Stimulated activated CD8-positive, alpha-beta memory T cell treated with anti-CD3 and anti-CD28 coated beads, Interleukin-4, amount 100 ng/mL, for 4 hours (primary cell): Measurements from ENCODE around the gene TTLL5.

ENCODE experiments used
- DNase-seq, 2 donors: peaks; one replicate each; pipeline ENCODE4 v3.0.0-alpha.2; 2020; ENCODE audit warnings: low read depth in 2 of 2, low spot score in 1 of 2

Gene TTLL5

GRCh38 chr14:75952489-75952888, 291.4 kb downstream of the TTLL5 start:
- no peak for DNase-seq

DNA sequence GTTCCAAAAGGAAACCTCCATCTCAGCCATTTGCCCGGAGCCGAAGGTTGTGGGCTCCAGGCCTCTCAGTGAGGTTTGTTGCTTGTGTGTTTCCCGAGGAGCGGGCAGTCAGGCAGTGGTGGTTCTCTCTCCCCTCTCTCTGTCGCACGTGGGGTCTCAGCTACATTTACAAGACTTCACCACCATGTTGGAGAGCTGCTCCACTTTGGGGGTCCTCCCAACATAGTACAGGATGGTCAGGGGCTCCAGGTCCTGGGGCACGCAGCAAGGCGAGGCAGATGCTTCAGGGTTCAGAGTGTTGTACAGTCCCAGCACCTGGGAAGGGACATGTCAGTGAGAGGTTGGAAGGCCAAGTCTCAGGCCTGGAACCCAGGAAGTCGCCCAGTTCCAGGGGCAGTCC, 298.0 kb downstream of the TTLL5 start:
- no peak for DNase-seq

GRCh38 chr14:75960231-75960630, 299.2 kb downstream of the TTLL5 start:
- no peak for DNase-seq

DNA sequence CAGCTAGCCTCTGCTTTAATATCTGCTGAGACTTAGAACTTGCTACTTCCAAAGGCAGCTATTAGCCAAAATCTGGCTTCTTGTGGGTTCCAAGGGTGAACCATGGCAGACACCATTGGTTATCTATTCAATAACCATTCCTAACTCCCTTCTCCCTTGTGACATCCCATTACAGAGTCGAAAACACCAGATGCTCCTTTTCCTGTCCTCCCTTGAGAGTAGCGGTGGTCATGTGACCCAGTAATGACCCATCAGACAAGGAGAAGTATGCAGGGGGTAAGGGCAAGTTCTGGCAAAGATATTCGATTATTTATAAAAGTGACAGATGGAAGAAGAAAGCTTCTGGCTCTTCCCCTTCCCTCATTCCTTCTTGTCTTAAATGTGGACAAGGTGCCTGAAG, 300.6 kb downstream of the TTLL5 start:
- DNase-seq, result no peak

DNA sequence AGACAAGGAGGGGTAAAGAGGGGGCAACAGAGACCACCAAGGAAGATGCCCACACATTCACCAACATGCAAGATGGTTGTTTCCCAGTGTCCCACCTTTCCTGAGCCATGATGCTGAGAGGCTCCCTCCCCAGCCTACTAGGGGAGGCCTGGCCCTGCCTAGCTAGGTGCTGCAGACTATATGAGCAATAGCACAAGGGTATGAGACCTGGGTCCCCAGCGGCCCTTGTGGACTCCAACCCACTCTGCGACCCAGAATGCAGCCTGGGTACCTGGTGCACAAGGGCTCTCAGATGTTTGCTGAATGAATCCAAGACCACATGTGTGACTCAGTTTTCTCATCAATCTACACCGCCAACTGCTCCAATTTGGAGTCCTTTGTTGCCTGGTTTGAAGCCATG, 306.8 kb downstream of the TTLL5 start:
- no peak for DNase-seq

DNA sequence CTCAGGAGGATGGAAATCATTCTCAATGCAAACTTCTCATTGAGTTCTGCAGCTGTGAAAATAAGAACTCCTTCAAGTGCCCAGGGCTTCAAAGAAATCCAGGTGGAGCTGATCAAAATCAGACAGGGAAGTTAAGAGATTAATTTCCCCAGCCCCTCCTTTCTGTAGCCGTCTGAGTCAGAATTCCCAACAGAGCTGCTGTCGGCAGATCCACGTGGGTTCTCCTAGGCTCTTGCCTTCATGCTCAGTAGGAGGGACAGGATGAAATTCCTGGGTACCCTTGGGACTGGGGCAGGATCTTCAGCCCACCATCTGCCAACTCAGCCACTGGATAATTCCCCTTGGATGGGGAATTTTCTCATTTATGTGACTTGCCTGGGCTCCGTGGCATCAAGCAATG, 307.4 kb downstream of the TTLL5 start:
- no peak for DNase-seq

DNA sequence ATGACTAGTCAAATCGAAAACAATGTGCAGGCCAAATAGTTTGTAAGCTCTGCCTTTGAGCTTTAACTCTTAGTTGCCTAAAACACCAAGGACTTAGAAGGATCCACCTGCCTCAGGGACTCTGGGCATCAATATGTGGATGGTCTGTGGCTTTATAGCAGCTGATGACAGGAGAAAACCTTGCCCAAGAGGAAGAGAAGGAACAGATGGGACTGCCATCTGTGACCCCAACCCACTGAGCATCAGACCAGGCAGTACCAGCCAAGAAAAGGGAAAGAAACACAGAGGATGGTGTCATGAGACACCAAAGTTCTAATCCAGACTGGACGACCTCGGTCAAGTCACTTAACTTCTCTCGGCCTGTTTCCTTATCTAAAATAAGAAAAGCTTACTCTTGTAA, 308.1 kb downstream of the TTLL5 start:
- no peak for DNase-seq

DNA sequence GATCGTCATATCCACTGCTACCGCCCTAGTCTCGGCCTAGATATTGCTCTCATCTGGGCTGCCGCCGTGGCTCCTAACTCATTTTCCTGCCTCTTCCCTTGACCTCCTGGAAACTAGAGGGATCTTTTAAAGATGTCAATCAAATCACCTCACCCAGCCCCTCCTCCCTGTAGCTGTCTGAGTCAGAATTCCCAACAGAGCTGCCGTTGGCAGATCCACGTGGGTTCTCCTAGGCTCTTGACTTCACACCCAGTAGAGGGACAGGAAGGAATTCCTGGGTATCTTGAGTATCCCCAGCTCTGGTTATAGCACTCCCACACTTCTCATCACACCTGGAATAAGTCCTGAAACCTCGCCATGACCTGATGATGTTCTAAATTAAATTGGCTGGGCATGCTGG, 308.8 kb downstream of the TTLL5 start:
- no peak for DNase-seq

GRCh38 chr14:75970989-75971388, 309.9 kb downstream of the TTLL5 start:
- no peak for DNase-seq

DNA sequence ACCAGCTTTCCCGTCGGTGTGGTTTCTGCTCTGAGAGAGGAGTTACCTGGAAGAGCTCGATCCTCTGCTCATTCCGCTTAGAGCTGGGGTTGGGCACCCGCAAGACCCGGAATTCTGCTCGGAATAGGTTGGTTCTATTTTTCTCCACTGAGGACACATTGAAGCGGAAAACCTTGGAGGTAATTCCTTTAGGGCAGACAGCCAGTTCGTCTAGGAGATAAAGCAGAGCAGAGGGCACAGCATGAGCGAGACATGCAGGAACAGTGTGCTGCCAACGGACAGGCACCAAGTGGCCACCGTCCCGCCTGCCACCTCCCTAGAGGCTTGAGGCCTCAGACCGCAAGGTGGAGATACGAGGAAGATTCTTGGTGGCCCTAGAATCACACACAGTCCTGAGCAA, 310.5 kb downstream of the TTLL5 start:
- no peak for DNase-seq

DNA sequence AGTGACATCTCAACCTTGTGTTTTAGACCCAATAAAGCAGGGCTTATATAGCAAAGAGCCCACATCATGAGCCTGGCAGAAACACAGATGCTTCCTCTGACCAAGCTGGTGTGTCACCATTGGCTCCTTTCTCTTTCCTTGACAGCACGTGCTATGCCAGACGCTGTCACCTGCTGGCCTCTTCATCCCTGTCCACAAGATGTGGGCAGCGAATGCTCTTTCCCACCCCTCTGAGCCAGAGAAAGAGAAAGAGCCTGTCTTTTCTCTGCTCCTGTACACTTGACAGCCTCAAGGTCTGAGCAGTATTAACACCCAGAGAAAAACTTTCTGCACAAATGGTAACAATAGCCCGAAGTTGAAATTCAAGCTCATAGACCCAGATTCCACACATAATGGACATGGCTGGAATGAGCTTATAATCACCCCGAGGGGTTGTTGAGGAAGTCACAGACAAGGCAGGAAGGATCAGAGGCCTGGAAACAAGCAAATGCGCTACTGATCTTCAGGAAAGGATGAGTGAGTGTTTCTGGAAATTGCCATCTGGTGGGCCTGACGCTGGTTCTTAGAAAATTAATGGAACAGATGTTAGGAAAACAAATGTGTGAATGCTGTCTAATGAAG, 311.9 kb downstream of the TTLL5 start:
- no peak for DNase-seq

DNA sequence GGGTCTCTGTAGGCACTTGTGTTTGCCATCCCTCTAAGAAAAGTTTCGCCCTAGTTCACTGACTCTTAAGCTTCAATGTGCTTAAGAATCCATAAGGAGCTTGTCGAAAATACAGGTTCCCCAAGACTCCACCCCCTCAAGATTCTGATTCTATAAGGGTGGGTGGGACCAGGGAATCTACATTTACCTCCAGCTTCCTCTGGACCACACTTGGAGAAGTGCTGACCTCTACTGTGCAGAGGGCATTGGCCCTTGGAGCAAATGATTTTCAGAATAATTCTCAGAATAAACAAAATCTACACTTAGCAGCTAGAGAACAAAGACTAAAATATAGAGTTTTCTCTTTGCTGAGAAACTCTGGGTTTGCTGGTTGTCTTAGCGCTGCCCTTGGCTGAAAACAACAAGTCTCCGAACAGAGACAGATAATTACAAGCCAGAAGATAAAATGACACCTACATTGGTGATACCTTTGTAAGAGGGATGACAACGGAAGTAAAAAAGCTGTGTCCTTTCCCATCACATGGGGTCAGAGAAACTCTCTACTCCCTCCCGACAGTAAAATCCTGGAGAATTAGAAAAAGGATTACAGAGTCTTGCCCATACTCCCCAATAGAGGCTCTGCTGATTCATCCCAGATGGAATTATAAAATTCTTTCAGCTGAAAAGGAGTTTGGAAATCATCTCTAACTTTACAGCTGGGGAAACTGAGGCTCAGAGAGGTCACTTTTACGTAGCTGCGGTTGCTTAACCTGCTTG, 316.0 kb downstream of the TTLL5 start:
- no peak for DNase-seq

DNA sequence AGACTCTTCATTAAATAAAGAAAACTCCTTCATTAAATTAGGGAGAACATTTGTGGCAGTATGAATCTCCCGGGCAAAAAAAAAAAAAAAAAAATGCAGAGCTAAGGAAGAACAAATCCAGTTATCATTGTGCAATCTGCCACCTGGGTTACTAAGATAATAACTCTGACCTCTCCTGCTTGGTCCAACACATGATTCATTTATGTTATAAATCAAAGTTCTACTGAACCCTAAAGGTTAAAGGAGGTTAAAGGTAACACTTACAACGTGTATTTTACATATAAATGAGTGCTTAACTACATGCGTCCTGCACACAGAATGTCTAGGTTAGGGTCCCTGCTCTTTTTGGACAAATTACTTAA, 316.5 kb downstream of the TTLL5 start:
- no peak for DNase-seq

DNA sequence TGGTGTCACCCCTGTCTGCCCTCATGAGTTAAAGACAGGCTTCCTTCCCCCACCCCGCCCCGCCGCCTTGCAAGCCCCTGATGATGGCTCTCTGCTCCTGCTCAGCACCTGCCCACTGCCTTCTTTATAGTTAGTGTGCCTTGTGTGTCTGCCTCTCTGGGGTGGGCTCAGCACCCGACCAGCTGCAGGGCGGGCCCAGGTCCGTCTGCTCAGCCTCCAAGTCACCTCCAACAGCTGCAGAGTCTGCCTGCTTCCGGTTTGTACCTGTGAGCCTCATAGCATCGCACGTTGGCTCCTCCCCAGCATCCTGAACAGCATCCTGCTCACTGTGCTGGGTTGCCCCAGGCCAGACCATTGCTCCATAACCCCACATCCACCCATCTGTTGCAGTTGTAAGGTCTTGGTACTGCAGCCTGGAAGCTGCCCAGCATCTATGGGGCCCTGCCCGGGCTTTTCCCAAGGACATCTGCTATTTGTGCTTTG, 317.2 kb downstream of the TTLL5 start:
- DNase-seq, result no peak

- no peak for DNase-seq
These were observed 318.1 kb downstream of the TTLL5 start for GRCh38 chr14:75979071-75979571.

DNA sequence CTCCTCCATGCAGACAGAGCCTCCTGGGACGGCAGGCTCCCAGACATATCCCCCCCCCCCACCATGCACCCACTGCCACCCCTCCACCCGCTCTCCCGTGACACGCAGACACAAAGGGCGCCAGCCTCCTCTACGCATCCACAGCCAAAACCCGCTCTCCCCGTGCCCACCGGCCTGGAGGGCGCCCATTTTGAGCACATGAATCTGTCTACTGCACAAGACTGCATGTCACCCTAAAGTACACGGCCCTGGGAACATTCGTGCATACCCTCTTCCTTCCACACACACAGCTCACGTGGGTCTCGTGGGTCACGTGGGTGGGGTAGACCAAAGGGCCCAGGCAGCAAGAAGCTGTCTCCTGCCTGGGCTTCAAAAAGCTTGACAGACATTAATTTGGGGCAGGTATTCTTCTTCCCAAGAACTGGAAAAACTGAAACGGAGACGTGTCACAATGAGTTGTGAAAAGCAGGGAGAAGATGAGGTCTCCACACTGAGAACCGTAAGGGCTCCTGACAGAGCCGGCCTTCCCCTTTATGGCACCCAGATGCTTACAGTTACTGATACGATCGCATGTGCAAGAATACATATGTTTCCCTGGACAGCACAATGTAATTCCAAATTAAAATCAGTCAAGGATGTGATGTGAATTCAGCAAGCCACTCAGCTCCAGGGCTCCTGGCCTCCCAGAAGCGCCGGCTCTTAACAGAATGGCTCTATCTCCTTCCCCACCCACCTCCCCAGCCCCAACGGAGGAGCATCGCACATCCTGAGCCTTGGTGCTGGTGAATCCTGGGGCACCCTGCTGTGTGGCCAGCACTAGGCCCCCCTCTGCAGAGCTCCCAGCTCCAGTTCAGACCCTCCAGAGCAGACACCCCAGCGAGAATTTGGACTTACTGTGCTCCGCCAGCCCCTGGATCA, 318.9 kb downstream of the TTLL5 start:
- no peak for DNase-seq

- no peak for DNase-seq
These were observed 319.8 kb downstream of the TTLL5 start for GRCh38 chr14:75980856-75981255.

DNA sequence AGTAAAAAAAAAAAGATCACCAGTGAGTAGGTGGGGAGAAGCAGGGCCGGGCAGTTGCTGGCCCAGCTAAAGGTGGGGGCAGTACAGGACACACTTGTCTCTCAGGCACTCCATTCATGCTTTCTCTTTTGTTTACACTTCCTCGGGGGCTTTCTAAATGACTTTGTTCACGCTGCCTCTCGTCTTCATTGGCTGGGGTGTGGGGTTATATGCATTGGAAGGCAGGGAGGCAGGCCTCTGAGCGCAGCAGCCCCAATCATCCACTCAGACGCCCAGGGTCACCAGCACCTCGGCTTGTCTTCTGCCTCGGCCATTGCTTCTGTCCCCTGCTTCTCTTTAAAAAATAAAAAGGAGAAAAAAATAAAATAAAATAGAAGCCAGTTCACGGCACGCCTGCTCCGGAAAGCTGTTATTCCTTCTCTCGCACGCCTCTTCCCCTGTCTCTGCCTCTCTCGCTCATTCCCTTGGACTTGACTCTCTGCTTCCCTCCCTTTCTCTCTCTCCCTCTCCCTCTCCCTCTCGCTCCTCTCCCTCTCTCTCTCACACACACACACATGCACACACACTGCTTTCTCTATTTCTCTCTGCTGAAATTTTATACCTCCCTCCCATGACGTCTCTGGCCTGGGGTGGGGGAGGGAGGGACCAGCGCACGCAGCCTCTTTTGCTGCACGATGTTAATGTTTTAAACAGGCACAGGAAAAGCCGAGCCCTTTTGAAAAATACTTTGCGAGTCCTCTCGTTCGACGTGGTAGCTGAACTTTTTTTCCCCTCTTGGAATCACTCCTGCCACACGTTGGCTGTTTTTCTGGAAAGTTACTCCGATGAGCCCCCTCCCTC, 320.6 kb downstream of the TTLL5 start, which contains the start of gene TGFB3:
TSS of gene TGFB3 (minus strand) at position 570 of the 840 bp plus-strand sequence. CDS start 1,102 bp downstream, outside the sequence.
- peak; percentile 14 to 29 for DNase-seq

GRCh38 chr14:75982266-75983018, 321.4 kb downstream of the TTLL5 start:
- peak; percentile 44 to 60 for DNase-seq

DNA sequence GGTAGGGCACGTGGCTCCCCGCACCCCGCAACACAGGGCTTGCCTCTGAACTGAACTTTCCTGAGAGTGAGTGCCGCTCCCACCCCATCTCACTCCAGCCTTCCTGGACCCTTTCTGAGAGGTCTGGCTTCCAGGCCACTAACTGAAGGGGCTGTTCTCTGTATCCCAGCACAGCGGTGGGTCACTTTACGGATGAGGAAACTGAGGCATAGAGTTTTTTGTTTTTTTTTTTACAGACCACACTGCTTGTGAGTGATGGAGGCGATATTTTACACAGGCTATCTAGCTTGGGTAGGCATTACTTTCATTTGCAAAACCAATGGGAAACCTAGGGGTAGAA, 321.9 kb downstream of the TTLL5 start:
- DNase-seq, result no peak
